ENCODE results near the gene TRAF3.
A peak's percentile ranks its signal among the peaks of the same experiment; 100 is the strongest.
"Not testable (repeated sequence)": the region's sequence is repeated elsewhere in the genome, so short reads cannot be mapped to it uniquely, and the experiment has no call there.

The TRAF3 gene

GRCh38 chr14:102829016-102829548 lies 51.8 kb downstream of the TRAF3 start:
- peak in 1 of 14 donors; percentile 31 for DNase-seq

GRCh38 chr14:102830474-102831045 lies 53.3 kb downstream of the TRAF3 start:
- DNase-seq = no peak

GRCh38 chr14:102831163-102831804 lies 54.0 kb downstream of the TRAF3 start:
- peak in 2 of 14 donors; percentile 4 to 15 for DNase-seq

GRCh38 chr14:102833341-102833740 lies 56.1 kb downstream of the TRAF3 start:
- DNase-seq = no peak

- DNase-seq = no peak
These were observed 56.7 kb downstream of the TRAF3 start for GRCh38 chr14:102833991-102834390.

GRCh38 chr14:102835959-102836358 lies 58.7 kb downstream of the TRAF3 start:
- no peak for DNase-seq

GRCh38 chr14:102837120-102837519 lies 59.9 kb downstream of the TRAF3 start:
- DNase-seq = not testable (repeated sequence)

GRCh38 chr14:102838501-102838900 lies 61.3 kb downstream of the TRAF3 start:
- DNase-seq = no peak

- no peak for DNase-seq
These were observed 62.9 kb downstream of the TRAF3 start for GRCh38 chr14:102840115-102840514.

GRCh38 chr14:102840771-102841528 lies 63.7 kb downstream of the TRAF3 start:
- no peak for DNase-seq

- peak in 7 of 14 donors; percentile 11 to 97 (median 23) for DNase-seq
These were observed 71.7 kb downstream of the TRAF3 start for GRCh38 chr14:102848830-102849525.

GRCh38 chr14:102849526-102850379 lies 72.5 kb downstream of the TRAF3 start:
- peak in 7 of 14 donors; percentile 8 to 97 (median 27) for DNase-seq

- DNase-seq = no peak
These were observed 76.4 kb downstream of the TRAF3 start for GRCh38 chr14:102853648-102854047.

GRCh38 chr14:102854091-102854703 lies 76.9 kb downstream of the TRAF3 start:
- DNase-seq = no peak

- DNase-seq = no peak
These were observed 78.9 kb downstream of the TRAF3 start for GRCh38 chr14:102856179-102856578.

GRCh38 chr14:102857444-102857843 lies 80.2 kb downstream of the TRAF3 start:
- DNase-seq = no peak

- DNase-seq = no peak
These were observed 82.7 kb downstream of the TRAF3 start for GRCh38 chr14:102859911-102860310.

- DNase-seq = no peak
These were observed 85.0 kb downstream of the TRAF3 start for GRCh38 chr14:102862154-102862773.

GRCh38 chr14:102863381-102863780 lies 86.1 kb downstream of the TRAF3 start:
- no peak for DNase-seq

- DNase-seq = not testable (repeated sequence)
These were observed 88.7 kb downstream of the TRAF3 start for GRCh38 chr14:102865916-102866315.
